Right forelimb (tissue), 1 donor: ENCODE data around the gene PDHB.

Source experiments
- DNase-seq: peaks from one replicate; pipeline ENCODE4 v3.0.0-alpha.2; 2018

Gene PDHB

DNA sequence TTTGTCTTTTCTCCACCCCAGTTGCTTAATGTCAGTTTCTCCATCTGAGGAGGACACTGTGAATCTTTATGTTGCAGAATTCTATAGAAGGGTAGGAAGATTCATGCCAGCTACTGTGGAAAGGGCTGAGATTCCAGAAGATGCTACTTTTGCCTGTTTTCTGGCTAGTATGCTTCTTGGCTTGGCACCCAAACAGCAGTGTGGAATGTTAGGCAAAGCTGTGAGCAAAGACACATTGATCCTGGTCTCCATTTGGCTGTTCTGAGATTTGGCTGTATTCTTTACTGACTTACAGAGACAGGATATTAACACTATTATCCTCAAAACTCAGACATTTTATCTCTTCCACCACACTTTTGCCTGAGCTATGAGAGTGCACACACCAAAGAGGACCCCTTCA is 39.3 kb downstream of the PDHB start:
- DNase-seq = no peak

DNA sequence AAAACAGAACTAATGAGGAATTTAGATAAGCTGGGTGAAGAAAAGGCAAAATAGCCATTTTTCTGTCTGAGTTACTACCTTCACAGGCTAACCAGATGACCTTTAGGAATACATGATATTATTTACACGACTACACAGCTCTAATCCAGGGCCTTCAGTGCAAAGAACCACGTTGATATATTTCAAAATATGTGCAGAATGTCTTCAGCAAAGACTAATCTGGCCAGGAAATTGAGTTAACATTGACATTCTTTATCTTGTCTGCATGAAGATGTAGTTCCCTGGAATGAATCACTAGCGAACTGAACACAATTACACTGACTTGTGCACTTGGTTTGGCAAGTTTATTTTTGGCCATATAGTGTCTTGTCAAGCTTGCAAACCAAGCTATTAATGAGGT is 41.5 kb downstream of the PDHB start:
- no peak for DNase-seq

DNA sequence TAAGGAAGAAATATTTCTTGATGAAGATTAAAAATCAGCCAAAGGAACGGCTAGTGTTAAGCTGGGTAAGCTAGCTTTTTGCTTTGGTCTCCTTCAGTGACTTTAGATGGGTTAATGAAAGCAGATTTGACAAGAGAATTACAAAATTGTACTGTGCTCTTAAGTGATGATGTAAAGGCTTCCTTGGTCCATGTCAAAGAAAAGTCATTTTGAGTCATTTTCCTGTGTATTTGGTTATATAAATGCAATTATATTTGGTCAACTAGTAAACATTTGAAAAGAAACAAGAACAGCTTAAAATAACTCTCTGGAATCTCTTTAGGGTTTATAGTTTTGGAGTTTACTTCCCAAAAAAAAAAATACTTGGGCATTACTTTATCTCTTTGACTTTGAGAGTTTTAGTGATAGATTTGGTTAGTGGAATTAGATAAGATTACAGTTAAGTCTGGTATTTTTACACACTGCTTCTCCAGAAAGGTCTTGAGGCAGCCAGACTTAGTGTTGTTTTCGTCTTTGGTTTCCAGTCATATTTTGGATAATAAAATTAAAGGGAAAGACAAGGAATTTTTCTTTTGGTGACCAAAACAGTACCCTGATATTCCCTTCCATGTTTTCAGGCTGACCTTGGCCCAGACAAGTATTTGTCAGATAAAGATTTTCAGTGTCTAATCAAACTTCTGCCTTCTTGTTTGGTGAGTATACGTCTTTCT is 42.3 kb downstream of the PDHB start:
- no peak for DNase-seq

GRCh38 chr3:58388550-58389091 is 45.0 kb downstream of the PDHB start:
- no peak for DNase-seq

- DNase-seq = no peak
These were observed 45.7 kb downstream of the PDHB start for GRCh38 chr3:58387650-58388546.

DNA sequence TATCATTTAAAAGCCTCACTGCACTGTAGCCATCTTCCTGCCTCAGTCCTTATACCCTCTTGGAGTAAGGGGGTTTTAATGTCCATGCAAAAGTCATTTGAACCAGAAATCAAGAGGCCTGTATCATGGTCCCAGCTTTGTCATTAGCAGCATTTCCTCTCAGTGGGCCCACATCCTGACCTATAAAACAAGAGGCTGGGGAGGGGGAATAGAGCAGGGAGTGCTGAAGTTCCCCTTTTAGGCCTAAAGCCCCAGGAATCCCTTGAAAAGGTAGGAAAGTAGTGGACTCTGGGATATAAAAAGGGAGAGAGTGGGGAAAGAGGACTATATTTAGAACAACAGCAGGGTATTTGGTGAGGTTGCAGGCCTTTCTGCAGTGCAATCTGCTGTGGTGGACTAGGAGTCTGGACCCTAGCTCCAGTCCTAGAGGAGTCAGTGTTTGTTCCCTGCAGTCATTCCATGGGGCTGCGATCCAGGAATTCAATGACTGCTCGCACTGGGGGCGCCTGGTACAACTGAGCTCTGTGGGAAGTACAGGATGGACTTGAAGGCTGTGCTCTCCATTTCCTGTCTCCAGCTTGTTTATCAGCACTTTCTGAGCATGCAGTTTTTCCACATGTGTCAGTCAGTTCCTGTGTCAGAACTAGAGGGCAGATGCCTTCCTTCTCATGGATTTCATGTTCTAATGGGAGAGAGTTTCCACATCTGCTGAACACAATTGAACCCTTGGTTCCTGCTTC is 46.8 kb downstream of the PDHB start:
- no peak for DNase-seq

GRCh38 chr3:58384381-58385090 is 49.1 kb downstream of the PDHB start:
- no peak for DNase-seq

GRCh38 chr3:58383904-58384303 is 49.7 kb downstream of the PDHB start:
- DNase-seq = peak; percentile 53

DNA sequence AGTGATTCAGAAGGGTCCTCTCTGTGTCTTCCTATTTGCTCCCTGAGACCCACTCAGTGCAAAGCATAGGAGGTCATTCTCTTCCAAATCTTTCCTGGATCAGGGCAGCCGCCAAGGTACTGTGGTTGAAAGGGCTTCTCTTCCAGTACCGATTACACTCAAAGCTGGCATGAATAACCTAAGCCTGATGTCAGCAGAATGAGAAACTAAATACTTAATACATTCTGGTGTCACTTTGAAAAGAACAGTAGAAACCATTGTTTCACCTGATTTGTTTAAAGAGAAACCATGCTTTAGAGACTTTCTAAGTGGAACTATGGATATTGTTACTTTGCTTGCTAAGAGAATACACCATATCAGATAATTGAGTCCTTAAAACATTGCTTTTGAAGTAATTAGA is 50.2 kb downstream of the PDHB start:
- DNase-seq = no peak

GRCh38 chr3:58379351-58380073 is 54.1 kb downstream of the PDHB start:
- DNase-seq = no peak

DNA sequence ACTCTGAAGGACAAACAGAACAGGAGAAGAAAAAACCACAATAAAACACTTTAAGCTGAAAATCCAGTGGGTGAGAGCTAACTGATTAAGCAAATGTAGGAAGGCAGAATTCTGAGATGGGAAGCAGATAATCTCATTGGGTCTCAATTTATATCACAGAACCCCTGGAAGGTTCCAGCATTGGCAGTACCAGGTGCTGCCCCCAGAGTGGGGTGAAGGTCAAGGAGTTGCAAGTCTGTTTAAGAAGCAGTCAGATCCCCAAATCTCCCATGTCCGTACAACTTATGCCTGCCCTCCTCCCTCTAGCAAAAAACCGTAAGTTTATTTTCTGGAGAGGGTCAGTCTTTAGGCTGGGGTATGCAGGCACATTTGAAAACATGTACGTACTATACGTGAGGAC is 55.9 kb downstream of the PDHB start:
- no peak for DNase-seq
